ENCODE measurements around the gene PBX1. TPM values are rescaled to one million over a fixed set of nuclear protein-coding genes. Genes with fewer than 3 reads are reported as not detected.

The PBX1 gene
- total and polyA plus RNA-seq, 3 experiments from 2014 or later, result 0.05 to 0.16 (median 0.13) TPM

GRCh38 chr1:164660412-164660772, 101.4 kb downstream of the PBX1 start:
- peaks cover 2 to 7% (median 4%) of the 10 kb centered on the region in 5 donors for H3K9me3 Mint-ChIP-seq
- Histone ChIP-seq H3K27ac (ENCODE audit: low read depth, low read length) (no peak overlapping the region), H3K4me1 (ENCODE audit: insufficient read depth, low read length) (no peaks in the 10 kb centered on the region), H3K9me3 (ENCODE audit: low read length) (no peaks in the 10 kb centered on the region), H3K36me3 (ENCODE audit: insufficient read depth, low read length) (no peaks in the 10 kb centered on the region), H3K4me3 (ENCODE audit: low read length) (no peak overlapping the region), H3K27me3 (ENCODE audit: insufficient read depth, low read length, poor library complexity, severe bottlenecking) (no peaks in the 10 kb centered on the region)
- POLR2A ChIA-PET, result no interaction called here
- no peak overlapping the region for H3K4me3 Mint-ChIP-seq
- no peaks in the 10 kb centered on the region for H3K36me3 Mint-ChIP-seq
- CTCF ChIA-PET, result no interaction called here
- DNase-seq, result peak in 2 of 5 donors; percentile 43 to 62
- peak overlapping the region in 1 of 8 donors; percentile 70 for H3K27ac Mint-ChIP-seq
- H3K4me1 Mint-ChIP-seq, result peaks cover 0 to 3% (median 1%) of the 10 kb centered on the region in 3 donors
- H3K27me3 Mint-ChIP-seq, result peaks cover 0 to 2% of the 10 kb centered on the region in 2 donors

DNA sequence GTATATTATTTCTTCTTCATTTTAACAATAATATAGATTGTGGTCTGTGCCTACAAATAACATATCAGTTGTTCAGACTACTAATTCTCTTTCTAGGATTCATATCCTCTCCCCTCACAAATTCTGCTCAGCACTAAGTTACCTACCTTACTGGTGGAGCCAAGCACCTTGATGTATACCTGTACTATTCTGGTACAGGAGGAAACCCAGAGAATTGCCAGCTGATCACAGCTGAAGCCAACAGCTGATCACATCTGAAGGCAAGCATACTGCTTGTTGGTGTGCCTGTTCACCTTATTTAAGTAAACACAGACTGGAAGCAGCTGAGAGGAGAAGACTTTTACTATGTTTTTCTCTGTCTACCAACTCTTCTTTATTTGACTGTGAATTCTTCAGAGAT, 101.8 kb downstream of the PBX1 start:
- Mint-ChIP-seq H3K36me3 (no peaks in the 10 kb centered on the region), H3K9me3 (peaks cover 2 to 7% (median 4%) of the 10 kb centered on the region in 5 donors), H3K27ac (no peak overlapping the region), H3K27me3 (peaks cover 0 to 2% of the 10 kb centered on the region in 2 donors), H3K4me1 (peaks cover 0 to 3% (median 1%) of the 10 kb centered on the region in 3 donors), H3K4me3 (no peak overlapping the region)
- Histone ChIP-seq H3K4me1 (ENCODE audit: insufficient read depth, low read length) (no peaks in the 10 kb centered on the region), H3K36me3 (ENCODE audit: insufficient read depth, low read length) (no peaks in the 10 kb centered on the region), H3K9me3 (ENCODE audit: low read length) (no peaks in the 10 kb centered on the region), H3K27ac (ENCODE audit: low read depth, low read length) (no peak overlapping the region), H3K27me3 (ENCODE audit: insufficient read depth, low read length, poor library complexity, severe bottlenecking) (no peaks in the 10 kb centered on the region), H3K4me3 (ENCODE audit: low read length) (no peak overlapping the region)
- no peak for DNase-seq
- POLR2A ChIA-PET, result no interaction called here
- CTCF ChIA-PET, result no interaction called here

- Histone ChIP-seq H3K36me3 (ENCODE audit: insufficient read depth, low read length) (no peaks in the 10 kb centered on the region), H3K4me3 (ENCODE audit: low read length) (no peak overlapping the region), H3K27ac (ENCODE audit: low read depth, low read length) (no peak overlapping the region), H3K27me3 (ENCODE audit: insufficient read depth, low read length, poor library complexity, severe bottlenecking) (no peaks in the 10 kb centered on the region), H3K9me3 (ENCODE audit: low read length) (no peaks in the 10 kb centered on the region), H3K4me1 (ENCODE audit: insufficient read depth, low read length) (no peaks in the 10 kb centered on the region)
- ChIA-PET POLR2A (no interaction called here), CTCF (no interaction called here)
- H3K4me3 Mint-ChIP-seq, result no peak overlapping the region
- no peaks in the 10 kb centered on the region for H3K36me3 Mint-ChIP-seq
- DNase-seq, result no peak
- peaks cover 0 to 3% (median 1%) of the 10 kb centered on the region in 3 donors for H3K4me1 Mint-ChIP-seq
- H3K27ac Mint-ChIP-seq, result no peak overlapping the region
- peaks cover 0 to 2% of the 10 kb centered on the region in 2 donors for H3K27me3 Mint-ChIP-seq
- peaks cover 2 to 8% (median 4%) of the 10 kb centered on the region in 5 donors for H3K9me3 Mint-ChIP-seq
Measured at GRCh38 chr1:164662462-164662861, 103.5 kb downstream of the PBX1 start.

DNA sequence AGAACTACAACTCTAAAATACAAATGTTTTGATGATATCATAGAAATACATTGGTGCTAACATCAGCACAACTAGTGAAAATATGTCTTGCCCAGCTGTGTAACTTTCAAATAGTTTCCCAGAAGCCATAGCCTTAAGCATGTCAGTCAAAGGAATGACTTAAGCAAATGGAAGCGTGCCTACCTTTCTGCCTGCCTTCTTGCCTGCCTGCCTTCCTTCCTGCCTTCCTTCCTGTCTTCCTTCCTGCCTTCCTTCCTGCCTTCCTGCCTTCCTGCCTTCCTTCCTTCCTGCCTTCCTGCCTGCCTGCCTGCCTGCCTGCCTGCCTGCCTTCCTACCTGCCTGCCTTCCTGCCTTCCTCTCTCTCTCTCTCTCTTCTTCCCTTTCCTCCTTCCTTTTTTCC, 104.0 kb downstream of the PBX1 start:
- POLR2A ChIA-PET, result no interaction called here

GRCh38 chr1:164664127-164664526, 105.1 kb downstream of the PBX1 start:
- H3K27ac ChIP-seq (ENCODE audit: low read depth, low read length), result no peak overlapping the region

More for the DNA sequence above, 104.0 kb downstream of the PBX1 start:
- DNase-seq, result no peak
- Histone ChIP-seq H3K9me3 (ENCODE audit: low read length) (no peaks in the 10 kb centered on the region), H3K4me3 (ENCODE audit: low read length) (no peak overlapping the region), H3K27ac (ENCODE audit: low read depth, low read length) (no peak overlapping the region), H3K27me3 (ENCODE audit: insufficient read depth, low read length, poor library complexity, severe bottlenecking) (no peaks in the 10 kb centered on the region), H3K36me3 (ENCODE audit: insufficient read depth, low read length) (no peaks in the 10 kb centered on the region), H3K4me1 (ENCODE audit: insufficient read depth, low read length) (no peaks in the 10 kb centered on the region)
- Mint-ChIP-seq H3K9me3 (peaks cover 2 to 8% (median 3%) of the 10 kb centered on the region in 5 donors), H3K36me3 (no peaks in the 10 kb centered on the region), H3K4me1 (peaks cover 0 to 3% (median 1%) of the 10 kb centered on the region in 3 donors), H3K4me3 (no peak overlapping the region), H3K27ac (no peak overlapping the region), H3K27me3 (peaks cover 0 to 2% of the 10 kb centered on the region in 2 donors)
- CTCF ChIA-PET, result no interaction called here

DNA sequence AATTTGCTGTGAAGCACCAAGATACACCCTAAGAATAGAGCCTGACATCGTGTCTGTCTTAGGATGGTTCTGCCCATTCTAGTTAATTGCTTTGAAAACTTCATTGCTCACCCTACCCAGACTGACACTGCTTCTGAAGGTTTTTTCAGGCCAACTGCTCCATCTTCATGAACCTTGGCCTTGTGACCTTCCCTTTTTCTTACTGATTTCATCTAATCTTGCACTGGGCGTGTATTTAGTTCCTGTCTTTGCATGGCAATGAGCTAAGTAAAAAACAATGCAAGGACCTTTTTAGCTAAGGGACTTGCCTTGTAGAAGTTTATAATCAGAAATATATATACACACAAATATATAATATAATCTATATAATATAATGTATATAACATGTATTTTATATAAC, 108.0 kb downstream of the PBX1 start:
- ChIA-PET CTCF (no interaction called here), POLR2A (no interaction called here)
- no peaks in the 10 kb centered on the region for H3K27me3 ChIP-seq (ENCODE audit: insufficient read depth, low read length, poor library complexity, severe bottlenecking)
- H3K27me3 Mint-ChIP-seq, result peaks cover 0 to 2% of the 10 kb centered on the region in 2 donors
- no peaks in the 10 kb centered on the region for H3K4me1 ChIP-seq (ENCODE audit: insufficient read depth, low read length)
- no peaks in the 10 kb centered on the region for H3K4me1 Mint-ChIP-seq
- H3K9me3 ChIP-seq (ENCODE audit: low read length), result no peaks in the 10 kb centered on the region
- H3K27ac Mint-ChIP-seq, result no peak overlapping the region
- H3K36me3 ChIP-seq (ENCODE audit: insufficient read depth, low read length), result no peaks in the 10 kb centered on the region
- H3K27ac ChIP-seq (ENCODE audit: low read depth, low read length), result no peak overlapping the region
- H3K4me3 Mint-ChIP-seq, result no peak overlapping the region
- no peak for DNase-seq
- H3K36me3 Mint-ChIP-seq, result no peaks in the 10 kb centered on the region
- peaks cover 4 to 16% (median 9%) of the 10 kb centered on the region in 5 donors for H3K9me3 Mint-ChIP-seq
- no peak overlapping the region for H3K4me3 ChIP-seq (ENCODE audit: low read length)

More at GRCh38 chr1:164664127-164664526, 105.1 kb downstream of the PBX1 start:
- Histone ChIP-seq H3K36me3 (ENCODE audit: insufficient read depth, low read length) (no peaks in the 10 kb centered on the region), H3K4me1 (ENCODE audit: insufficient read depth, low read length) (no peaks in the 10 kb centered on the region), H3K4me3 (ENCODE audit: low read length) (no peak overlapping the region), H3K27me3 (ENCODE audit: insufficient read depth, low read length, poor library complexity, severe bottlenecking) (no peaks in the 10 kb centered on the region), H3K9me3 (ENCODE audit: low read length) (no peaks in the 10 kb centered on the region)
- Mint-ChIP-seq H3K36me3 (no peaks in the 10 kb centered on the region), H3K4me3 (no peak overlapping the region), H3K27me3 (peaks cover 0 to 2% of the 10 kb centered on the region in 2 donors), H3K27ac (no peak overlapping the region), H3K4me1 (peaks cover 0 to 3% (median 1%) of the 10 kb centered on the region in 3 donors), H3K9me3 (peaks cover 3 to 10% (median 5%) of the 10 kb centered on the region in 5 donors)
- ChIA-PET POLR2A (no interaction called here), CTCF (no interaction called here)
- DNase-seq, result no peak

DNA sequence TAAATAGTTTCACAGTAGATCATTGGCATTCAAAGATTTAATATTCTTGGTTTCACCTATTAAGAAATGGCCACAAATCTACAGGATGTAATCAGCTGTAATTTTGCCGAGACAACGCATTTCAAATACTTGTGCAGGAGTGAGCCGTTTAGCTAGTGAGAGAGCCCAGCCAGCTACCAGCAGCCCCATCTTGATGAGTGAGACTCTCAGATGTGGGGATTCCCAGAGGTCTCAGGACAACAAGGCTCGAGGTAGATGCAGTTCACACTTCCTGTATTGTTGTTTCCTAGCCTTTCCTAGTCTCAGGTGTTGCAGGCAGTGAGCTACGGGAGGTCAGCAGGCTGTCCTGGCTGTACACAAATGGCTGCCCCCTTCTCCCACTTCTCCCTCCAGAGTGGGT, 108.6 kb downstream of the PBX1 start:
- ChIA-PET POLR2A (no interaction called here), CTCF (no interaction called here)
- Mint-ChIP-seq H3K4me3 (no peak overlapping the region), H3K36me3 (no peaks in the 10 kb centered on the region), H3K27ac (no peak overlapping the region), H3K9me3 (peaks cover 3 to 16% (median 9%) of the 10 kb centered on the region in 5 donors), H3K4me1 (no peaks in the 10 kb centered on the region), H3K27me3 (peaks cover 0 to 2% of the 10 kb centered on the region in 2 donors)
- H3K4me3 ChIP-seq (ENCODE audit: low read length), result no peak overlapping the region
- no peak overlapping the region for H3K27ac ChIP-seq (ENCODE audit: low read depth, low read length)
- no peaks in the 10 kb centered on the region for H3K36me3 ChIP-seq (ENCODE audit: insufficient read depth, low read length)
- no peaks in the 10 kb centered on the region for H3K9me3 ChIP-seq (ENCODE audit: low read length)
- no peak for DNase-seq
- no peaks in the 10 kb centered on the region for H3K27me3 ChIP-seq (ENCODE audit: insufficient read depth, low read length, poor library complexity, severe bottlenecking)
- H3K4me1 ChIP-seq (ENCODE audit: insufficient read depth, low read length), result no peaks in the 10 kb centered on the region

- Histone ChIP-seq H3K4me1 (ENCODE audit: insufficient read depth, low read length) (no peaks in the 10 kb centered on the region), H3K4me3 (ENCODE audit: low read length) (no peak overlapping the region), H3K36me3 (ENCODE audit: insufficient read depth, low read length) (no peaks in the 10 kb centered on the region), H3K9me3 (ENCODE audit: low read length) (no peaks in the 10 kb centered on the region), H3K27me3 (ENCODE audit: insufficient read depth, low read length, poor library complexity, severe bottlenecking) (no peaks in the 10 kb centered on the region), H3K27ac (ENCODE audit: low read depth, low read length) (no peak overlapping the region)
- no peaks in the 10 kb centered on the region for H3K4me1 Mint-ChIP-seq
- CTCF ChIA-PET, result no interaction called here
- H3K27ac Mint-ChIP-seq, result no peak overlapping the region
- no peaks in the 10 kb centered on the region for H3K36me3 Mint-ChIP-seq
- POLR2A ChIA-PET, result no interaction called here
- DNase-seq, result no peak
- peaks cover 0 to 2% of the 10 kb centered on the region in 2 donors for H3K27me3 Mint-ChIP-seq
- H3K9me3 Mint-ChIP-seq, result peaks cover 4 to 10% (median 9%) of the 10 kb centered on the region in 5 donors
- H3K4me3 Mint-ChIP-seq, result no peak overlapping the region
Measured at GRCh38 chr1:164668491-164669400, 109.8 kb downstream of the PBX1 start.

Measured in CD8-positive, alpha-beta memory T cell (primary cell).